SK-N-SH treated with all-trans-retinoic acid at 6 μM for 48 hours (cell line): Measurements from ENCODE around the gene ZBTB46.

ENCODE experiments used
- ATAC-seq: fragments of 200-7000 bp; cut with Tn5 transposase; 3 replicates; pipeline ENCODE4 v1.9.1; 2020; ENCODE audit warnings: mild to moderate bottlenecking, moderate library complexity
- ARNTL ChIP-seq: fragments of 450-650 bp; formaldehyde crosslinking; IDR thresholded peaks from 2 replicates; pipeline ENCODE4 v1.5.0; 2020; ENCODE audit warnings: low read depth, mild to moderate bottlenecking, moderate library complexity, borderline replicate concordance
- CSDC2 ChIP-seq: fragments of 250-450 bp; sonication (Bioruptor Pico); IDR thresholded peaks from 2 replicates; pipeline ENCODE4 v1.5.0; 2020; ENCODE audit warnings: mild to moderate bottlenecking, moderate library complexity
- CSRNP3 ChIP-seq: fragments of 250-450 bp; sonication (Bioruptor Pico); IDR thresholded peaks from 2 replicates; pipeline ENCODE4 v1.5.1; 2021; ENCODE audit warnings: mild to moderate bottlenecking, moderate library complexity
- ESRRG ChIP-seq: fragments of 250-450 bp; sonication (Bioruptor Pico); IDR thresholded peaks from 2 replicates; pipeline ENCODE4 v1.6.1; 2021; ENCODE audit warnings: mild to moderate bottlenecking
- GLIS3 ChIP-seq: fragments of 250-450 bp; sonication (Bioruptor Pico); IDR thresholded peaks from 2 replicates; pipeline ENCODE4 v1.5.0; 2020; ENCODE audit warnings: mild to moderate bottlenecking, moderate library complexity
- ISL1 ChIP-seq: fragments of 250-450 bp; sonication (Bioruptor Pico); IDR thresholded peaks from 2 replicates; pipeline ENCODE4 v2.1.2; 2022; ENCODE audit warnings: mild to moderate bottlenecking, moderate library complexity
- OSR1 ChIP-seq: fragments of 250-450 bp; sonication (Bioruptor Pico); IDR thresholded peaks from 2 replicates; pipeline ENCODE4 v1.8.0; 2022; ENCODE audit warnings: moderate library complexity, mild to moderate bottlenecking, inconsistent platforms
- PATZ1 ChIP-seq: fragments of 250-450 bp; sonication (Bioruptor Pico); IDR thresholded peaks from 2 replicates; pipeline ENCODE4 v1.8.0; 2020; ENCODE audit warnings: mild to moderate bottlenecking, moderate library complexity, borderline replicate concordance
- PPARA ChIP-seq: fragments of 250-450 bp; sonication (Bioruptor Pico); IDR thresholded peaks from 2 replicates; pipeline ENCODE4 v1.5.0; 2020; ENCODE audit warnings: mild to moderate bottlenecking, borderline replicate concordance
- RARB ChIP-seq: fragments of 250-450 bp; sonication (Bioruptor Pico); IDR thresholded peaks from 2 replicates; pipeline ENCODE4 v1.8.0; 2021; ENCODE audit warnings: mild to moderate bottlenecking, moderate library complexity
- SNAI2 ChIP-seq: fragments of 250-450 bp; sonication (Bioruptor Pico); IDR thresholded peaks from 2 replicates; pipeline ENCODE4 v1.5.0; 2020; ENCODE audit warnings: mild to moderate bottlenecking, moderate library complexity
- TOX ChIP-seq: fragments of 250-450 bp; sonication (Bioruptor Pico); IDR thresholded peaks from 2 replicates; pipeline ENCODE4 v1.8.0; 2021; ENCODE audit warnings: mild to moderate bottlenecking, moderate library complexity, borderline replicate concordance
- ZC3H10 ChIP-seq: fragments of 250-450 bp; sonication (Bioruptor Pico); IDR thresholded peaks from 2 replicates; pipeline ENCODE4 v1.5.1; 2021; ENCODE audit warnings: mild to moderate bottlenecking, moderate library complexity
- ZFP3 ChIP-seq: fragments of 250-450 bp; sonication (Bioruptor Pico); IDR thresholded peaks from 2 replicates; pipeline ENCODE4 v1.5.0; 2020; ENCODE audit warnings: mild to moderate bottlenecking, moderate library complexity
- ZFP30 ChIP-seq: fragments of 450-650 bp; formaldehyde crosslinking; IDR thresholded peaks from 2 replicates; pipeline ENCODE4 v1.5.0; 2022; ENCODE audit warnings: mild to moderate bottlenecking, moderate library complexity
- ZNF565 ChIP-seq: fragments of 450-650 bp; formaldehyde crosslinking; conservative IDR thresholded peaks from 2 replicates; pipeline ENCODE4 v1.5.0; 2020; ENCODE audit warnings: low read depth, mild to moderate bottlenecking, moderate library complexity
- ZNF70 ChIP-seq: fragments of 450-650 bp; formaldehyde crosslinking; IDR thresholded peaks from 2 replicates; pipeline ENCODE4 v1.5.0; 2020; ENCODE audit warnings: mild to moderate bottlenecking, moderate library complexity
- ZNF8 ChIP-seq: fragments of 450-650 bp; formaldehyde crosslinking; IDR thresholded peaks from 2 replicates; pipeline ENCODE4 v1.5.0; 2020; ENCODE audit warnings: mild to moderate bottlenecking, moderate library complexity
- TF ChIP-seq, protein P1 (sequence below): fragments of 250-450 bp; sonication (Bioruptor Pico); IDR thresholded peaks from 2 replicates; pipeline ENCODE4 v1.5.1; 2020; ENCODE audit warnings: low read depth, mild to moderate bottlenecking, moderate library complexity
- TF ChIP-seq, protein P2 (sequence below): fragments of 250-450 bp; sonication (Bioruptor Pico); IDR thresholded peaks from 2 replicates; pipeline ENCODE4 v1.5.0; 2020; ENCODE audit warnings: mild to moderate bottlenecking, moderate library complexity

The ZBTB46 gene

GRCh38 chr20:63753381-63753780, 77.7 kb downstream of the ZBTB46 start (continued):
- no peak for TF ChIP-seq PATZ1 (CRISPR knock-in tag)
- TF ChIP-seq ZFP3 = no peak
- no peak for TF ChIP-seq PPARA (CRISPR knock-in tag)
- no peak for TF ChIP-seq ARNTL (CRISPR knock-in tag)
- no peak for TF ChIP-seq OSR1 (CRISPR knock-in tag)
- no peak for TF ChIP-seq SNAI2 (CRISPR knock-in tag)
- no peak for TF ChIP-seq ZNF8 (CRISPR knock-in tag)
- TF ChIP-seq ZC3H10 = no peak
- TF ChIP-seq RARB (CRISPR knock-in tag) = no peak

GRCh38 chr20:63752411-63753101, 78.5 kb downstream of the ZBTB46 start:
- no peak for ATAC-seq
- TF ChIP-seq RARB (CRISPR knock-in tag) (no peak), ZFP3 (no peak), CSRNP3 (CRISPR knock-in tag) (no peak), OSR1 (CRISPR knock-in tag) (no peak), CSDC2 (no peak), GLIS3 (CRISPR knock-in tag) (no peak), ARNTL (CRISPR knock-in tag) (no peak), ZNF565 (CRISPR knock-in tag) (no peak), ZNF70 (no peak), ZNF8 (CRISPR knock-in tag) (no peak), ZFP30 (CRISPR knock-in tag) (no peak), PATZ1 (CRISPR knock-in tag) (no peak), TOX (CRISPR knock-in tag) (no peak), ISL1 (CRISPR knock-in tag) (no peak)
- TF ChIP-seq, protein P1, sequence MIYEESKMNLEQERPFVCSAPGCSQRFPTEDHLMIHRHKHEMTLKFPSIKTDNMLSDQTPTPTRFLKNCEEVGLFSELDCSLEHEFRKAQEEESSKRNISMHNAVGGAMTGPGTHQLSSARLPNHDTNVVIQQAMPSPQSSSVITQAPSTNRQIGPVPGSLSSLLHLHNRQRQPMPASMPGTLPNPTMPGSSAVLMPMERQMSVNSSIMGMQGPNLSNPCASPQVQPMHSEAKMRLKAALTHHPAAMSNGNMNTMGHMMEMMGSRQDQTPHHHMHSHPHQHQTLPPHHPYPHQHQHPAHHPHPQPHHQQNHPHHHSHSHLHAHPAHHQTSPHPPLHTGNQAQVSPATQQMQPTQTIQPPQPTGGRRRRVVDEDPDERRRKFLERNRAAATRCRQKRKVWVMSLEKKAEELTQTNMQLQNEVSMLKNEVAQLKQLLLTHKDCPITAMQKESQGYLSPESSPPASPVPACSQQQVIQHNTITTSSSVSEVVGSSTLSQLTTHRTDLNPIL (CRISPR knock-in tag) = no peak
- TF ChIP-seq, protein P2, sequence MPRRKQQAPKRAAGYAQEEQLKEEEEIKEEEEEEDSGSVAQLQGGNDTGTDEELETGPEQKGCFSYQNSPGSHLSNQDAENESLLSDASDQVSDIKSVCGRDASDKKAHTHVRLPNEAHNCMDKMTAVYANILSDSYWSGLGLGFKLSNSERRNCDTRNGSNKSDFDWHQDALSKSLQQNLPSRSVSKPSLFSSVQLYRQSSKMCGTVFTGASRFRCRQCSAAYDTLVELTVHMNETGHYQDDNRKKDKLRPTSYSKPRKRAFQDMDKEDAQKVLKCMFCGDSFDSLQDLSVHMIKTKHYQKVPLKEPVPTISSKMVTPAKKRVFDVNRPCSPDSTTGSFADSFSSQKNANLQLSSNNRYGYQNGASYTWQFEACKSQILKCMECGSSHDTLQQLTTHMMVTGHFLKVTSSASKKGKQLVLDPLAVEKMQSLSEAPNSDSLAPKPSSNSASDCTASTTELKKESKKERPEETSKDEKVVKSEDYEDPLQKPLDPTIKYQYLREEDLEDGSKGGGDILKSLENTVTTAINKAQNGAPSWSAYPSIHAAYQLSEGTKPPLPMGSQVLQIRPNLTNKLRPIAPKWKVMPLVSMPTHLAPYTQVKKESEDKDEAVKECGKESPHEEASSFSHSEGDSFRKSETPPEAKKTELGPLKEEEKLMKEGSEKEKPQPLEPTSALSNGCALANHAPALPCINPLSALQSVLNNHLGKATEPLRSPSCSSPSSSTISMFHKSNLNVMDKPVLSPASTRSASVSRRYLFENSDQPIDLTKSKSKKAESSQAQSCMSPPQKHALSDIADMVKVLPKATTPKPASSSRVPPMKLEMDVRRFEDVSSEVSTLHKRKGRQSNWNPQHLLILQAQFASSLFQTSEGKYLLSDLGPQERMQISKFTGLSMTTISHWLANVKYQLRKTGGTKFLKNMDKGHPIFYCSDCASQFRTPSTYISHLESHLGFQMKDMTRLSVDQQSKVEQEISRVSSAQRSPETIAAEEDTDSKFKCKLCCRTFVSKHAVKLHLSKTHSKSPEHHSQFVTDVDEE (CRISPR knock-in tag) = no peak

DNA sequence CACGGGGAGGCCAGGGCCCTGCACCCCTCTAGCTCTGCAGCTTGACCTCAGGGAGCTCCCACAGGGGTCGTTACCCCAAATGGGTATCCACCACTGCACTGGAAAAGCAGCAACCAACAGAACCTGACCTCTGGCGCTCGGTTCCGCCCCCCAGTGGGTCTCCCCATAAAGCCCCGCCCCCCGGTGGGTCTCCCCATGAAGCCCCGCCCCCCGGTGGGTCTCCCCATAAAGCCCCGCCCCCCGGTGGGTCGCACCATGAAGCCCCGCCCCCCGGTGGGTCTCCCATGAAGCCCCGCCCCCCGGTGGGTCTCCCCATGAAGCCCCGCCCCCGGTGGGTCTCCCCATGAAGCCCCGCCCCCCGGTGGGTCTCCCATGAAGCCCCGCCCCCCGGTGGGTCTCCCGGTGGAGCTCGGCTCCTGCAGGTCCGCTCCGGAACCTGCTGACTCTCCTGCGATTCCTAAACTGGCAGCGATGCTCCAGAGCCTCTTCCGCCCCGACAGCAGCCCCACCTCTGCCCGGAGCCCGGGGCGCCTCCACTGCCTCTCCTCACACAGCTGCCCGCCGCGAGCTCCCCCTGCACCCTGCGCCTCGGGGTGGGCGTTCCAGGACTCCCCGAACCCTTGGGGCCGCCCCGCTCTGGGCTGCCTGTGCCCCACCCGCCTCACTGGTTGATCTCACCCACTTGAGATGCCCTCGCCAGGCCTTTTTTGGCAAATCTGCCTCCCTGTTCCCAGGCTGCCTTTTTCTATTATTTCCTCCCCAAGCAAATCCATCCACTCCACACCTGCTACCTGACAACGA, 79.4 kb downstream of the ZBTB46 start:
- no peak for ATAC-seq
- no peak for TF ChIP-seq ZNF70
- no peak for TF ChIP-seq ZNF565 (CRISPR knock-in tag)
- TF ChIP-seq, protein P2 (CRISPR knock-in tag) = no peak
- no peak for TF ChIP-seq OSR1 (CRISPR knock-in tag)
- no peak for TF ChIP-seq TOX (CRISPR knock-in tag)
- TF ChIP-seq ESRRG = no peak
- TF ChIP-seq ZC3H10 = no peak
- no peak for TF ChIP-seq ARNTL (CRISPR knock-in tag)
- no peak for TF ChIP-seq PATZ1 (CRISPR knock-in tag)
